ENCODE results near the gene KCNN3. TPM values are rescaled to one million over a fixed set of nuclear protein-coding genes. Genes with fewer than 3 reads are reported as not detected.

Gene KCNN3
- total RNA-seq = 10 to 100 TPM in 3 of 7 donors, 1 to 10 TPM in 4; 3.8 to 15.1 (median 10.0) TPM
- under 1 TPM; 0.13 to 0.54 (median 0.53) TPM for polyA plus RNA-seq
- long read RNA-seq, donor 1, full-length matches to known transcripts = 1 of 1 reads
- long read RNA-seq, donor 1, partial matches to known transcripts = 0 of 1 reads
- long read RNA-seq, donor 1, other reads (novel, unspliced or antisense) = 0 of 1 reads
- long read RNA-seq, donor 2, full-length matches to known transcripts = 1 of 1 reads
- long read RNA-seq, donor 2, partial matches to known transcripts = 0 of 1 reads
- long read RNA-seq, donor 2, other reads (novel, unspliced or antisense) = 0 of 1 reads

GRCh38 chr1:154870115-154870571 is at the start of gene KCNN3:
KCNN3 (minus strand) TSS chr1:154870281; CDS start chr1:154869964, 317 bp downstream.
- TF ChIP-seq POLR2A (IDR thresholded peaks at IDR 0.05) (peak in 1 of 3 donors; percentile 65), POLR2AphosphoS5 (IDR thresholded peaks at IDR 0.05) (peak; percentile 69 to 86 (median 72)), CTCF (IDR thresholded peaks at IDR 0.05 in 8 of 11, conservative IDR thresholded peaks at IDR 0.05 in 3 of 11) (peak in 1 of 11 experiments; percentile 29)
- Histone ChIP-seq H3K36me3 (no peaks in the 10 kb centered on the region), H3K4me1 (peaks cover 0 to 49% (median 27%) of the 10 kb centered on the region in 6 donors), H3K27me3 (replicated peaks in 1 of 7) (peaks cover 0 to 42% (median 28%) of the 10 kb centered on the region in 7 donors), H3K9me3 (no peaks in the 10 kb centered on the region), H3K4me3 (peak within 1 kb of the TSS; percentile 28 to 66 (median 37)), H3K27ac (peak within 1 kb of the TSS in 3 of 8 donors; percentile 14 to 35 (median 24))
- intact Hi-C loops (cut with DNase I; ENCODE audit: low total_unique reads) = no loop called here
- DNase-seq = peak; percentile 95
- 2 to 4% (median 3%) methylated on average over 10 to 17 of the region's 17 CpGs for WGBS, 5 donors

GRCh38 chr1:154913273-154913672 is 43.2 kb upstream of the KCNN3 start:
- Histone ChIP-seq H3K4me1 (no peaks in the 10 kb centered on the region), H3K9me3 (peaks cover 0 to 9% (median 0%) of the 10 kb centered on the region in 8 donors), H3K4me3 (no peak overlapping the region), H3K27ac (no peak overlapping the region), H3K36me3 (peaks cover 0 to 19% (median 0%) of the 10 kb centered on the region in 6 donors), H3K27me3 (replicated peaks in 1 of 7) (no peaks in the 10 kb centered on the region)
- no peak for DNase-seq
- TF ChIP-seq POLR2A (IDR thresholded peaks at IDR 0.05) (no peak), POLR2AphosphoS5 (IDR thresholded peaks at IDR 0.05) (no peak), CTCF (IDR thresholded peaks at IDR 0.05 in 8 of 11, conservative IDR thresholded peaks at IDR 0.05 in 3 of 11) (no peak)
- intact Hi-C loops (cut with DNase I; ENCODE audit: low total_unique reads) = no loop called here
- 93 to 97% (median 96%) methylated on average over 3 of the region's 3 CpGs for WGBS, 5 donors

GRCh38 chr1:154912755-154913154 is 42.7 kb upstream of the KCNN3 start:
- TF ChIP-seq POLR2AphosphoS5 (IDR thresholded peaks at IDR 0.05) (no peak), CTCF (IDR thresholded peaks at IDR 0.05 in 8 of 11, conservative IDR thresholded peaks at IDR 0.05 in 3 of 11) (no peak), POLR2A (IDR thresholded peaks at IDR 0.05) (no peak)
- no peaks in the 10 kb centered on the region for H3K27me3 ChIP-seq (replicated peaks in 1 of 7)
- 94 to 98% (median 96%) methylated on average over 2 of the region's 2 CpGs for WGBS, 5 donors

More at GRCh38 chr1:154912755-154913154, 42.7 kb upstream of the KCNN3 start:
- Histone ChIP-seq H3K4me3 (no peak overlapping the region), H3K4me1 (no peaks in the 10 kb centered on the region), H3K27ac (no peak overlapping the region), H3K9me3 (peaks cover 0 to 9% (median 0%) of the 10 kb centered on the region in 8 donors), H3K36me3 (peaks cover 0 to 14% (median 0%) of the 10 kb centered on the region in 6 donors)
- intact Hi-C loops (cut with DNase I; ENCODE audit: low total_unique reads) = no loop called here
- DNase-seq = peak; percentile 18
